Heart left ventricle (tissue), 16 donors: Measurements from ENCODE around the gene BIRC3. TPM values are rescaled to one million over a fixed set of nuclear protein-coding genes. Genes with fewer than 3 reads are reported as not detected.

Source experiments
- ATAC-seq, 4 donors: fragments of 200-7000 bp; cut with Tn5 transposase; one replicate each; pipeline ENCODE4 v1.9.1; 2020 to 2022; ENCODE audit warnings: moderate library complexity in 4 of 4, mild to moderate bottlenecking in 3 of 4, moderate number of reproducible peaks in 1 of 4
- DNase-seq, 5 donors: peaks; one replicate each; pipeline ENCODE4 v3.0.0-alpha.2; 2020
- H3K27ac ChIP-seq, 12 donors: fragments of 200-600 bp; sonication (generic) in 4 of 12; one replicate each; pipeline versions ENCODE4 v1.5.0 to v1.8.0; 2016 to 2022; ENCODE audit warnings: mild to moderate bottlenecking in 2 of 12
- H3K27me3 ChIP-seq, 9 donors: fragments of 200-600 bp; sonication (generic) in 2 of 9; one replicate each; pipeline versions ENCODE4 v1.5.1 to v1.8.0; 2016 to 2022; ENCODE audit warnings: mild to moderate bottlenecking in 3 of 9
- H3K36me3 ChIP-seq, 9 donors: fragments of 200-600 bp; sonication (generic) in 2 of 9; one replicate each; pipeline versions ENCODE4 v1.5.0 to v1.8.0; 2018 to 2022; ENCODE audit warnings: mild to moderate bottlenecking in 2 of 9
- H3K4me1 ChIP-seq, 12 donors: fragments of 200-600 bp; sonication (generic) in 4 of 12; one replicate each; pipeline versions ENCODE4 v1.5.0 to v1.8.0; 2016 to 2022; ENCODE audit warnings: mild to moderate bottlenecking in 3 of 12
- H3K4me3 ChIP-seq, 12 donors: fragments of 200-600 bp; sonication (generic) in 4 of 12; one replicate each; pipeline versions ENCODE4 v1.5.0 to v1.8.0; 2017 to 2022; ENCODE audit warnings: mild to moderate bottlenecking in 9 of 12, moderate library complexity in 4 of 12
- H3K9me3 ChIP-seq, 12 donors: fragments of 200-600 bp; sonication (generic) in 4 of 12; one replicate each; pipeline versions ENCODE4 v1.5.0 to v1.8.0; 2016 to 2022; ENCODE audit warnings: mild to moderate bottlenecking in 1 of 12
- POLR2A ChIP-seq, 2 donors: fragments of 450-650 bp; IDR thresholded peaks; one replicate each; pipeline ENCODE4 v1.6.1; 2017; ENCODE audit warnings: antibody characterized with exemption in 2 of 2, mild to moderate bottlenecking in 2 of 2, moderate library complexity in 2 of 2
- WGBS, 4 donors: extraction: QIAGEN DNeasy Blood & Tissue Kit in 2 of 4; methylation state at CpG; one replicate each; pipeline versions ENCODE4 v1.1.5 to v1.1.7; 2013 to 2018; 5-methylcytosine and 5-hydroxymethylcytosine counted together
- intact Hi-C, 10 donors: fragments of 100-400 bp; cut with DNase I; formaldehyde crosslinking; loops; one replicate each; pipeline versions ENCODE4 v1.11.1 to v1.14.2; 2022
- polyA plus RNA-seq, 2 donors: library from polyadenylated mRNA; stranded (reverse); fragments of 200-250 nt; gene quantifications; one replicate each; pipeline ENCODE4 v1.2.3, GENCODE V29; 2013
- total RNA-seq, 9 donors: library from RNA; depleted of rRNA in 2 of 9; stranded (reverse); fragments of >200 nt in 2 of 9; fragmentation: NEBNext Ultra II Directional in 3 of 9; extraction: Animal tissue kit (Norgen Biotek cat#: 25700) in 3 of 9; gene quantifications; one replicate each; pipeline versions ENCODE4 v1.1.0 to v1.2.4, GENCODE V29; 2016 to 2023
- TF ChIP-seq, protein P1 (sequence below), 12 donors: fragments of 200-600 bp; sonication (generic) in 4 of 12; IDR thresholded peaks; one replicate each; pipeline versions ENCODE4 v1.5.0 to v1.8.0; 2018 to 2022; ENCODE audit warnings: antibody characterized with exemption in 12 of 12, mild to moderate bottlenecking in 5 of 12
- donor health status: ischemic (EF 13 %, LVEDD 7.1; RV severe dilation, severe dysfunction).
- donor health status: healthy with polysubstance abuse.
- donor health status: DM: no; HTN: yes; CAD: no.
- donor health status: DM: no; HTN: no; CAD: no.
- donor health status: ischemic (EF 25% LVEDD 6.9; RV normal size, moderate dysfunction).
- donor health status: ischemic (EF 25% LVEDD 5.7; RV mildly dilated, moderate dysfunction).
- donor health status: healthy.
- donor health status: DM: yes; HTN: yes; CAD: no.
- donor health status: ischemic (EF 35%, LVEDD 5.7; RV mildly dilated, moderate dysfunction).
- donor health status: nonischemic (EF 11% LVEDD 7.7; RV severe dilation, severe dysfunction).
- donor health status: DM: yes; HTN: yes; CAD: no.
- donor health status: PGD.
- donor health status: ischemic (EF 29% LVEDD 5.4; RV normal size, mild dysfunction).
- donor health status: nonischemic (EF 23%, LVEDD 6.1; RV moderate dilation, normal function).

The BIRC3 gene
- total and polyA plus RNA-seq, 11 donors = 1.6 to 21.1 (median 3.5) TPM

DNA sequence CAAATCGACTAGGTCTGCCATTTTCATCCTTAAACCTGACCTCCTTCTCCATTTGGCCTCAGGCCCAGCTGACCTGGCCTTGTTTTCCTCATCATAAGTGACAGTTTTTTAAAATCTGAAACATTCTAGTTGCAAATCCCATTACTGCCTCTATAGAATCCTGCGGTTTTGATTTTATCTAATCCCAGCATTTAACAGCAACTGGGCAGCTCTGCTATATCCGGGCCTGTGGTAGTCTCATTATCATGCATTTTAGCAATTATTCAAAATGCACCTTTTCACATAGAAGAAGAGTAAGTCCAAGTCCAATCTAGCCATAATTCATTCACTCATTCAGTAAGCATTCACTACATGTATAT, 28.6 kb upstream of the BIRC3 start:
- ATAC-seq = no peak

DNA sequence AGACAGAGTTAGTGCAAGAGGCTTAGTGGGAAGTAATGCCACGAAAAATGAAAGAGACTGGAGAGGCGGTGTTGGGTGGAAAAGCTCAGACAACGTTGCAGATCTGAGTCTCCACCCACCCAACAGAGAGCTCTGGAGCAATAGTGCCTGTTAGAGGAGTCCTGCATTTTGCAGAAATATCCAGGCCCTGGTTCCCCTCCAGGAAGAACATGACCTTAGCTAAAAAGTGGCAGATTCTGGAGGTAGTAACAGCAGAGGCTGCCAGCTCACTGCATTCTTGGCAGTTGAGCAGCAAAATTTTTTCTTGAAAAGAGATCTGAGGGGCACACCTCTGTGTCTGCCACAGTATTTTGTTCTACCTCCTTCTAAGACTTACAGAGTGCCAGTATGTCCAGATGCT, 27.7 kb upstream of the BIRC3 start:
- 54 to 63% (median 58%) methylated on average over 3 of the region's 3 CpGs for WGBS, 4 donors

More for the DNA sequence above, 28.6 kb upstream of the BIRC3 start:
- Histone ChIP-seq H3K36me3 (no peaks in the 10 kb centered on the region), H3K4me3 (no peak overlapping the region), H3K9me3 (no peaks in the 10 kb centered on the region), H3K4me1 (peaks cover 0 to 26% (median under 1%) of the 10 kb centered on the region in 12 donors), H3K27me3 (no peaks in the 10 kb centered on the region), H3K27ac (no peak overlapping the region)
- intact Hi-C loops = loop anchor here in 9 of 10 donors (2.0 to 10.0 kb wide), 11 partner anchors 49 to 379 kb away; partner anchors contain the start of gene BIRC2 (in 4 of the 9)
- TF ChIP-seq, protein P1, sequence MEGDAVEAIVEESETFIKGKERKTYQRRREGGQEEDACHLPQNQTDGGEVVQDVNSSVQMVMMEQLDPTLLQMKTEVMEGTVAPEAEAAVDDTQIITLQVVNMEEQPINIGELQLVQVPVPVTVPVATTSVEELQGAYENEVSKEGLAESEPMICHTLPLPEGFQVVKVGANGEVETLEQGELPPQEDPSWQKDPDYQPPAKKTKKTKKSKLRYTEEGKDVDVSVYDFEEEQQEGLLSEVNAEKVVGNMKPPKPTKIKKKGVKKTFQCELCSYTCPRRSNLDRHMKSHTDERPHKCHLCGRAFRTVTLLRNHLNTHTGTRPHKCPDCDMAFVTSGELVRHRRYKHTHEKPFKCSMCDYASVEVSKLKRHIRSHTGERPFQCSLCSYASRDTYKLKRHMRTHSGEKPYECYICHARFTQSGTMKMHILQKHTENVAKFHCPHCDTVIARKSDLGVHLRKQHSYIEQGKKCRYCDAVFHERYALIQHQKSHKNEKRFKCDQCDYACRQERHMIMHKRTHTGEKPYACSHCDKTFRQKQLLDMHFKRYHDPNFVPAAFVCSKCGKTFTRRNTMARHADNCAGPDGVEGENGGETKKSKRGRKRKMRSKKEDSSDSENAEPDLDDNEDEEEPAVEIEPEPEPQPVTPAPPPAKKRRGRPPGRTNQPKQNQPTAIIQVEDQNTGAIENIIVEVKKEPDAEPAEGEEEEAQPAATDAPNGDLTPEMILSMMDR (IDR thresholded peaks at IDR 0.05) = no peak
- TF ChIP-seq POLR2A (IDR thresholded peaks at IDR 0.05) = no peak
- WGBS, 4 donors = 67 to 81% (median 72%) methylated on average over 3 of the region's 3 CpGs
- DNase-seq = no peak

DNA sequence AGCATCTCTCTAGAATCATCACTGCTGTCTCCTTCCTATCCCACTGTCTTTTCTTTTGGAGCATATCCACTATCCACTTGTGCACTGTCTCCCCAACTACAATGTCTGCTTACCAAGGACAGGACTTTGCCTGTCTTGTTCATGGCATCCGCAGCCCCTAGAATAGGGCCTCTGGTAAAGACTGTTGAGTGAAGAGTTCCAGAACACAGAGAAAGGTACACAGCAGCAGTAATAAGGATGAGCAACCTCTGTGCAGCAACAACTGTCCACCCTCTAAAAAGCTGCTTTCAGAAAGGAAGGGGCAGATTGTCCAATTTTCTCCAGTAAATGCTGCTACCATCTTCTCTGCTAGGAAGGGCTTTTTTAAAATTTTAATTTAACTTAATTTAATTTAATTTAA, 25.5 kb upstream of the BIRC3 start:
- Histone ChIP-seq H3K4me1 (peaks cover 0 to 46% (median 1%) of the 10 kb centered on the region in 12 donors), H3K9me3 (peaks cover 0 to 2% (median 0%) of the 10 kb centered on the region in 12 donors), H3K27me3 (no peaks in the 10 kb centered on the region), H3K4me3 (no peak overlapping the region), H3K36me3 (no peaks in the 10 kb centered on the region), H3K27ac (no peak overlapping the region)
- TF ChIP-seq, protein P1 (IDR thresholded peaks at IDR 0.05) = no peak
- no peak for TF ChIP-seq POLR2A (IDR thresholded peaks at IDR 0.05)
- DNase-seq (no peak), ATAC-seq (no peak)
- 65 to 85% (median 74%) methylated on average over 1 of the region's 1 CpG for WGBS, 4 donors
- intact Hi-C loops = loop anchor here in 6 of 10 donors (5.0 to 10.0 kb wide), 5 partner anchors 53 to 373 kb away; partner anchors contain the start of gene BIRC2 (in 2 of the 6)

More for the DNA sequence above, 27.7 kb upstream of the BIRC3 start:
- no peaks in the 10 kb centered on the region for H3K27me3 ChIP-seq
- DNase-seq (no peak), ATAC-seq (no peak)
- H3K27ac ChIP-seq = no peak overlapping the region
- no peaks in the 10 kb centered on the region for H3K36me3 ChIP-seq
- TF ChIP-seq, protein P1 (IDR thresholded peaks at IDR 0.05) = no peak
- no peak for TF ChIP-seq POLR2A (IDR thresholded peaks at IDR 0.05)
- H3K9me3 ChIP-seq = no peaks in the 10 kb centered on the region
- H3K4me1 ChIP-seq = peaks cover 0 to 34% (median 1%) of the 10 kb centered on the region in 12 donors
- no peak overlapping the region for H3K4me3 ChIP-seq
- intact Hi-C loops = loop anchor here in 9 of 10 donors (2.0 to 10.0 kb wide), 11 partner anchors 48 to 378 kb away; partner anchors contain the start of gene BIRC2 (in 4 of the 9)

DNA sequence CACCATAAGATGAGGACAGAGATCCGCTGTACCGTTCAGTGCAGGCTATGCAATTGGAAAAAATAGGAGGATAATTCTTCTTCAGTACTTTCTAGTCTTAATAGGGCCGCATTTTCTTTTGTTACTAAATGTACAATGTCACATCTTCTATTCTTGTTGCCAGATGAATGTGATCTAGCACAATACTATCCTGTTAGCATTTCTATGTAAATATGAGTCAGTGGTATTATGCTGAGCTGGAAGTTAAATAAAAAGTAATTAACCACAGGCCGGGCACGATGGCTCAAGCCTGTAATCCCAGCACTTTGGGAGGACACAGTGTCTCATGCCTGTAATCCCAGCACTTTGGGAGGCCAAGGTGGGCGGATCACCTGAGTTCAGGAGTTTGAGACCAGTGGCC, 24.4 kb upstream of the BIRC3 start:
- DNase-seq (no peak), ATAC-seq (no peak)
- Histone ChIP-seq H3K4me1 (peaks cover 0 to 43% (median 1%) of the 10 kb centered on the region in 12 donors), H3K36me3 (no peaks in the 10 kb centered on the region), H3K4me3 (no peak overlapping the region), H3K9me3 (peaks cover 0 to 2% (median 0%) of the 10 kb centered on the region in 12 donors), H3K27me3 (no peaks in the 10 kb centered on the region), H3K27ac (no peak overlapping the region)
- intact Hi-C loops = loop anchor here in 6 of 10 donors (5.0 to 10.0 kb wide), 5 partner anchors 52 to 372 kb away; partner anchors contain the start of gene BIRC2 (in 2 of the 6)
- TF ChIP-seq POLR2A (IDR thresholded peaks at IDR 0.05) = no peak
- TF ChIP-seq, protein P1 (IDR thresholded peaks at IDR 0.05) = no peak
- WGBS, 4 donors = 94 to 99% (median 95%) methylated on average over 6 of the region's 6 CpGs
